Measurements from ENCODE around the gene ZNF433.

Gene ZNF433

DNA sequence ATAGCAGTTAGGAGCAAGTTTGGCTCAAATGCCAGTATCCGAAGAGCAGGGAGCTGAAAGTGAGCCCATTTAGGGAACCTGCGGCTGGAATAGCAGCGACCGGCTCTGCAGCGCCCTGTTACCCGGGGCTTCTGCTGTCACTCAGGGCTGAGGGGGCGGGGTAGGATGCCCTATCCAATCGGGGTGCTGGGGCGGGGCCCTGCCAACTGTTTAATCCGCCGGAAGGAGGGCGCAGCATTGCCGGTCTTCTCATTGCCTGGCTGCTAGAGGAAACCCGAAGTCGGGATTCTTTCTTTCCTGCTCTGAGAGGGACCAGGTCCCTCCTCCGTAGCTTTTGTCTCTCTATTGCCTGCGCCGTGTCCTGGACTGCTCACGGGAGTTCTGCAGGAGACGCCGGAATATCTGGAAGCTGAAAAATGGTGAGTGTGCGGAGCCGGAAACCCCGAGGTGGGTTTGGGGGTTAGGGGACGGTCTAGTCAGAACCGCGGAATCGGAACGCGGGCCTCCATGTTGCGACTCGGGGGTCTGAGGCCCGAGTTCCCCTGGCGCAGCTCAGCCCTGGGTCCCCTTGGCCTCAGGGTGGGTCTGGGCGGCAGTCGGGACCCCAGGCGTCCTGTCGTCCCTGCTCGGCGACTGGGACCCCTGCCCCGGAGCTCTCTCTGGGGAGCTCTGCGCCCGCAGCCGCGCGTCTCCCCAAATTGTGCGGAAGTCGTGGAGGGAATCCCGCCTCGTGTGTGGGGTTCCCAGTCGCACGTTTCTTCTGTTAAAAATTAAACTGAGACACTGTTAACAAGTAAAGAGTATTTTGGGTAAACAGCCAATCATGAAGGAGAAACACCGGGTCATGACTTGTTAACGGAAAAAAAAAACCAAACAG is 47.8 kb downstream of the ZNF433 start:
- DNase-seq (ENCODE audit: low read depth, low spot score), result peak; percentile 95

DNA sequence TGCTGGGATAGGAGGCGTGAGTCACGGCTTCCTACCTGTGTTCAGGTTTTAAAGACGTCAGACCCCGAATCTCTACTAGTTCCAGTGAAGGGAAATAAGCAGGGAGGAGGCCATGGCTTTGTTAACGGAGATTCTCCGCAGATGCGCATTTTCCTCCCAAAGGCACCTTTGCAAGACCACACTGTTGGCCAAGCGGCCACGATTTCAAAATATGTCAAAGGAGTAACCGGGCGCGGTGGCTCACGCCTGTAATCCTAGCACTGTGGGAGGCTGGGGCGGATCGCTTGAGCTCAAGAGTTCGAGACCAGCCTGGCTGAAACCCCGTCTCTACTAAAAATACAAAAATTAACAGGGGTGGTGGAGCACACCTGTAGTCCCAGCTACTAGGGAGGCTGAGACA is 48.7 kb downstream of the ZNF433 start:
- H3K4me3 ChIP-seq (ENCODE audit: insufficient read length, low read depth), result no peak overlapping the region
- H3K27me3 ChIP-seq (ENCODE audit: insufficient read depth, insufficient read length), result no peaks in the 10 kb centered on the region
- H3K9ac ChIP-seq (ENCODE audit: insufficient read length, low read depth), result no peak overlapping the region
- no peaks in the 10 kb centered on the region for H3K4me1 ChIP-seq (ENCODE audit: insufficient read depth, insufficient read length)
- peaks cover 20% of the 10 kb centered on the region for H3K9me3 ChIP-seq (ENCODE audit: insufficient read depth, low read length)
- peaks cover 19% of the 10 kb centered on the region for H3K36me3 ChIP-seq (ENCODE audit: insufficient read depth, insufficient read length, low read length)
- no peak for TF ChIP-seq YY1 (IDR thresholded peaks at IDR 0.05; ENCODE audit: insufficient read depth, insufficient read length)
- no peak for TF ChIP-seq SUZ12 (IDR thresholded peaks at IDR 0.05; ENCODE audit: extremely low read depth, insufficient read depth, insufficient read length)
- no peak for TF ChIP-seq ZNF274 (IDR thresholded peaks at IDR 0.05; ENCODE audit: low read depth, low read length)
- DNase-seq (ENCODE audit: low read depth, low spot score), result no peak

More for the DNA sequence above, 47.8 kb downstream of the ZNF433 start:
- Histone ChIP-seq H3K36me3 (ENCODE audit: insufficient read depth, insufficient read length, low read length) (peaks cover 19% of the 10 kb centered on the region), H3K4me3 (ENCODE audit: insufficient read length, low read depth) (peak overlapping the region; percentile 98), H3K9me3 (ENCODE audit: insufficient read depth, low read length) (peaks cover 11% of the 10 kb centered on the region), H3K4me1 (ENCODE audit: insufficient read depth, insufficient read length) (no peaks in the 10 kb centered on the region), H3K27me3 (ENCODE audit: insufficient read depth, insufficient read length) (no peaks in the 10 kb centered on the region), H3K9ac (ENCODE audit: insufficient read length, low read depth) (peak overlapping the region; percentile 97)
- TF ChIP-seq ZNF274 (IDR thresholded peaks at IDR 0.05; ENCODE audit: low read depth, low read length), result no peak
- TF ChIP-seq YY1 (IDR thresholded peaks at IDR 0.05; ENCODE audit: insufficient read depth, insufficient read length), result no peak
- TF ChIP-seq SUZ12 (IDR thresholded peaks at IDR 0.05; ENCODE audit: extremely low read depth, insufficient read depth, insufficient read length), result no peak

DNA sequence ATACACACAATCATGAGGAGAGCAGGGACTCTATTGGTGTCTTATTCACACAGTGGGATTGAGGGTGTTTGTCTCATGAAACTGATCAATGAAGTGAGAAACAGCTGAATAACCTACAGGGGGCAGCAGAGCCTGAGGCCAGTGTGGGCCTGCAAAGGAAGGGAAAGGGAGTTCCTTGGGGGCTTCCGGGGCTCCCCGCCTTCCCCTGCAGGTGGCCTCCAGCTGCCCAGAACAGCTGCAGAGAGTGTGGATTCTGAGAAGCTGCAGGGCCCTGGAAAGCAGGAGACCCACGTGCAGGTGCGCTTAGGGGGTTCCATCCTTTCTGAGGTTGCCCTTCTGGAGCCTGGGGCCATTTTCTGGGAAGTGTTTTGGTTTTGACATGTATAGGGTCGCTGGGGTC is 50.5 kb downstream of the ZNF433 start:
- TF ChIP-seq ZNF274 (IDR thresholded peaks at IDR 0.05; ENCODE audit: low read depth, low read length) (no peak), YY1 (IDR thresholded peaks at IDR 0.05; ENCODE audit: insufficient read depth, insufficient read length) (no peak), SUZ12 (IDR thresholded peaks at IDR 0.05; ENCODE audit: extremely low read depth, insufficient read depth, insufficient read length) (no peak)
- H3K4me1 ChIP-seq (ENCODE audit: insufficient read depth, insufficient read length), result no peaks in the 10 kb centered on the region
- no peak overlapping the region for H3K9ac ChIP-seq (ENCODE audit: insufficient read length, low read depth)
- no peaks in the 10 kb centered on the region for H3K27me3 ChIP-seq (ENCODE audit: insufficient read depth, insufficient read length)
- H3K4me3 ChIP-seq (ENCODE audit: insufficient read length, low read depth), result no peak overlapping the region
- H3K36me3 ChIP-seq (ENCODE audit: insufficient read depth, insufficient read length, low read length), result peaks cover 9% of the 10 kb centered on the region
- peaks cover 38% of the 10 kb centered on the region for H3K9me3 ChIP-seq (ENCODE audit: insufficient read depth, low read length)
- DNase-seq (ENCODE audit: low read depth, low spot score), result no peak

DNA sequence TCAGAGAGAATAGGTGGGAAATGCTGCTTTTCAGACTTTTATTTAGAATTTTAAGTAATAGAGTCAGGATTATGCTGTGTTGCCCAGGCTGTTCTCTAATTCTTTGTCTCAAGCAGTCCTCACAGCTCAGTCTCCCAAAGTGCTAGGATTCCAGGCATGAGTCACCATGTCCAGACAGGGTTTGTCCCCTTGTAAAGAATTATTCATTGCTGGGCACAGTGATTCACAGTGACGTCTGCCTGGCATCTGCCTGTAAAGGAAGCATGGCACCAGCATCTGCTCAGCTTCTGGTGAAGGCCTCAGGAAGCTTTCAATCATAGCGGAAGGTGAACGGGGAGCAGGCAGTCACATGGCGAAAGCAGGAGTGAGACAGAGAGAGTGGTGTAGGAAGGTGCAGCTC is 53.0 kb downstream of the ZNF433 start:
- Histone ChIP-seq H3K4me1 (ENCODE audit: insufficient read depth, insufficient read length) (no peaks in the 10 kb centered on the region), H3K9me3 (ENCODE audit: insufficient read depth, low read length) (peaks cover 63% of the 10 kb centered on the region), H3K9ac (ENCODE audit: insufficient read length, low read depth) (no peak overlapping the region), H3K27me3 (ENCODE audit: insufficient read depth, insufficient read length) (no peaks in the 10 kb centered on the region), H3K36me3 (ENCODE audit: insufficient read depth, insufficient read length, low read length) (peaks cover 2% of the 10 kb centered on the region), H3K4me3 (ENCODE audit: insufficient read length, low read depth) (no peak overlapping the region)
- peak; percentile 6 for DNase-seq (ENCODE audit: low read depth, low spot score)
- TF ChIP-seq ZNF274 (IDR thresholded peaks at IDR 0.05; ENCODE audit: low read depth, low read length) (no peak), SUZ12 (IDR thresholded peaks at IDR 0.05; ENCODE audit: extremely low read depth, insufficient read depth, insufficient read length) (no peak), YY1 (IDR thresholded peaks at IDR 0.05; ENCODE audit: insufficient read depth, insufficient read length) (no peak)

DNA sequence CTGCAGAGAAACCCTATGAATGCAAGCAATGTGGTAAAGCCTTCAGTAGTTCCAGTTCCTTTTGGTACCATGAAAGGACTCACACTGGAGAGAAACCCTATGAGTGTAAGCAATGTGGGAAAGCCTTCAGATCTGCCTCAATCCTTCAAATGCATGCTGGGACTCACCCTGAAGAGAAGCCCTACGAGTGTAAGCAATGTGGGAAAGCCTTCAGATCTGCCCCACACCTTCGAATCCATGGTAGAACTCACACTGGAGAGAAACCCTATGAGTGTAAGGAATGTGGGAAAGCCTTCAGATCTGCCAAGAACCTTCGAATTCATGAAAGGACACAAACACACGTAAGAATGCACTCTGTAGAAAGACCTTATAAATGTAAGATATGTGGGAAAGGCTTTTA is 56.0 kb downstream of the ZNF433 start:
- Histone ChIP-seq H3K4me3 (ENCODE audit: insufficient read length, low read depth) (no peak overlapping the region), H3K27me3 (ENCODE audit: insufficient read depth, insufficient read length) (no peaks in the 10 kb centered on the region), H3K4me1 (ENCODE audit: insufficient read depth, insufficient read length) (no peaks in the 10 kb centered on the region), H3K36me3 (ENCODE audit: insufficient read depth, insufficient read length, low read length) (peaks cover 4% of the 10 kb centered on the region), H3K9me3 (ENCODE audit: insufficient read depth, low read length) (peaks cover 71% of the 10 kb centered on the region), H3K9ac (ENCODE audit: insufficient read length, low read depth) (no peak overlapping the region)
- TF ChIP-seq ZNF274 (IDR thresholded peaks at IDR 0.05; ENCODE audit: low read depth, low read length) (no peak), YY1 (IDR thresholded peaks at IDR 0.05; ENCODE audit: insufficient read depth, insufficient read length) (no peak), SUZ12 (IDR thresholded peaks at IDR 0.05; ENCODE audit: extremely low read depth, insufficient read depth, insufficient read length) (no peak)
- no peak for DNase-seq (ENCODE audit: low read depth, low spot score)

DNA sequence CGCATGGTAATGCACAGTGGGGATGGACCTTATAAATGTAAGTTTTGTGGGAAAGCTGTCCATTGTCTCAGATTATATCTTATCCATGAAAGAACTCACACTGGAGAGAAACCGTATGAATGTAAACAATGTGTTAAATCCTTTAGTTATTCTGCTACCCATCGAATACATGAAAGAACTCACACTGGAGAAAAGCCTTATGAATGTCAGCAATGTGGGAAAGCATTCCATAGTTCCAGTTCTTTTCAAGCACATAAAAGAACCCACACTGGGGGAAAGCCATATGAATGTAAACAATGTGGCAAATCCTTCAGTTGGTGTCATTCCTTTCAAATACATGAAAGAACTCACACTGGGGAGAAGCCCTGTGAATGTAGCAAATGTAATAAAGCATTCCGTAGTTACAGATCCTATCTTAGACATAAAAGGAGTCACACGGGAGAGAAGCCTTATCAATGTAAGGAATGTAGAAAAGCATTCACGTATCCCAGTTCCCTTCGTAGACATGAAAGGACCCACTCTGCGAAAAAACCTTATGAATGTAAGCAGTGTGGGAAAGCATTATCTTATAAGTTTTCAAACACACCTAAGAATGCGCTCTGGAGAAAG is 56.9 kb downstream of the ZNF433 start:
- no peak for DNase-seq (ENCODE audit: low read depth, low spot score)
- H3K36me3 ChIP-seq (ENCODE audit: insufficient read depth, insufficient read length, low read length), result peaks cover 4% of the 10 kb centered on the region
- H3K4me1 ChIP-seq (ENCODE audit: insufficient read depth, insufficient read length), result no peaks in the 10 kb centered on the region
- H3K9ac ChIP-seq (ENCODE audit: insufficient read length, low read depth), result no peak overlapping the region
- TF ChIP-seq ZNF274 (IDR thresholded peaks at IDR 0.05; ENCODE audit: low read depth, low read length), result peak; percentile 31; the same call in 1 of the 2 replicates
- TF ChIP-seq SUZ12 (IDR thresholded peaks at IDR 0.05; ENCODE audit: extremely low read depth, insufficient read depth, insufficient read length), result no peak
- TF ChIP-seq YY1 (IDR thresholded peaks at IDR 0.05; ENCODE audit: insufficient read depth, insufficient read length), result no peak
- H3K9me3 ChIP-seq (ENCODE audit: insufficient read depth, low read length), result peaks cover 69% of the 10 kb centered on the region
- H3K27me3 ChIP-seq (ENCODE audit: insufficient read depth, insufficient read length), result no peaks in the 10 kb centered on the region
- no peak overlapping the region for H3K4me3 ChIP-seq (ENCODE audit: insufficient read length, low read depth)
